GM21447 (cell line): ENCODE data around the gene DTX3L.
A peak's percentile ranks its signal among the peaks of the same experiment; 100 is the strongest.

Experiments
- ATAC-seq: cut with Tn5 transposase; IDR thresholded peaks from one replicate; pipeline ENCODE4 v1.9.1; 2021; ENCODE audit not compliant: unreplicated experiment

Gene DTX3L

DNA sequence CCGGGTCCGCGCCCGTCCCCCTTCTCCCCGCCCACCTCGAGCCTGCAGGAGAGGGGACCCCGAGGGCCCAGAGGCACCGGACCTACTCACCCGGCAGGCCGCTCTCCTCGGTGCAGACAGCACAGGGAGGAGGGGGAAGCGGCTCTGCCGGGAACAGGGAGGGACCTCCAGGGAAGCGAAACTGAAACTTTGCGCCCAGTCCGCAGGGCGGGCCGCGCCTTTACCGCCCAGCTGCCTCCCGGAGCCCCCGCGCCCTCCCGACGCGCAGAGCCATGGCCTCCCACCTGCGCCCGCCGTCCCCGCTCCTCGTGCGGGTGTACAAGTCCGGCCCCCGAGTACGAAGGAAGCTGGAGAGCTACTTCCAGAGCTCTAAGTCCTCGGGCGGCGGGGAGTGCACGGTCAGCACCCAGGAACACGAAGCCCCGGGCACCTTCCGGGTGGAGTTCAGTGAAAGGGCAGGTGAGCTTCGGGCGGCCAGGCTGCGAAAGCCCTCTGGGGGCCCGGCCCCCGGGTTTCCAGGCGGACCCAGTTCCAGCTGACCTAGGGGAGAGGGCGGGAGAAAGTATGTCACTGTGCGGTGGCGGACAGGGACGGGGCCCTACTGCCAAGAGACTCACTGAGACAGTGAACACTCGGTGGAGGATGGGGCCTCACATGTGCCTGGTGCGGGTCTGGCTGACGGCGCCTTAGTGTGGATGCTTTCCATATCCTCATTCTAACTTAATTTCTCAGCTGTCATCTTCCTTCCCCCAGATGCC, at the start of gene DTX3L, which contains the start of gene PARP9:
Gene DTX3L (plus strand): TSS at position 184 of the 758 bp plus-strand sequence. CDS start 89 bp downstream, at position 273.
Gene PARP9 (minus strand): TSS at position 146 of the 758 bp plus-strand sequence. CDS start 4,680 bp downstream, outside the sequence.
- ATAC-seq: peak; percentile 77

DNA sequence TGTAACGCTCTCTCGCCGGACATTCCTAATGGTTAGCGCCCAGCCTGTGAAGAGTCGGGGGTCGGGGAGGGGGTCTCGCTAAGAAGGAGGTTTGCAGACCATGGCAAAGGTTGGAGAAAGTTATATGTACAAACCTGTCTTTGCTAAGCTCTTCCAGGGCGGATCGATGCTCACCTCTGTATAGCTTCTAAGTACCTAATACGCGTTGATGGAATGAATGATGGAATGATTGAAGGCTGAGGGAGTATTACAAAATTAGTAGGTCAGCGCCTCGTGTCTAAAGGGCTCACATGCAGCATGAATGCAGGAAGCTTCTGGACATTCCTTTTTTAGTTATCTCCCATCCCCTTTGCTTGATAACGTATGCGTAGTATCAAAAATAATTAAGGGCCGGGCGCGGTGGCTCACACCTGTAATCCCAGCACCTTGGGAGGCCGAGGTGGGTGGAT, 49.1 kb upstream of the DTX3L start:
- no peak for ATAC-seq

DNA sequence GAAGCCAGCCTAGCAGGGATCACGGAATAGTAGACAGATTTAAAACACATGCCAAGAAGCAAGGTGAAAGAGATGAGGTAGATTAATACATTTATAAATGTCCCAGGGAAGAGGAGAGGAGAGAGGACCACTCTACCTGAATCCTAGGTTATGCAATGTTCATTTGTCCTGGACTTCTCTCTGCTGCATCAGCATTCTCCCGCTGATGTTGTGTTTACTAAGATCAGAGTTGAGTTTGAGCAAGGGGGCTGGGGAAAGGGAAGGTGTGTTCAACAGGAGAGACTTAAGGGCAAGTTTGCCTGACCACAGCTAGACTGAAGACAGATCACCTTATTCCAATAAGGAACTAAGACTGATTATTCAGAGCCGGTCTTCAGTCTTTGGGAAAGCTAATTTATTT, 48.3 kb upstream of the DTX3L start:
- no peak for ATAC-seq

DNA sequence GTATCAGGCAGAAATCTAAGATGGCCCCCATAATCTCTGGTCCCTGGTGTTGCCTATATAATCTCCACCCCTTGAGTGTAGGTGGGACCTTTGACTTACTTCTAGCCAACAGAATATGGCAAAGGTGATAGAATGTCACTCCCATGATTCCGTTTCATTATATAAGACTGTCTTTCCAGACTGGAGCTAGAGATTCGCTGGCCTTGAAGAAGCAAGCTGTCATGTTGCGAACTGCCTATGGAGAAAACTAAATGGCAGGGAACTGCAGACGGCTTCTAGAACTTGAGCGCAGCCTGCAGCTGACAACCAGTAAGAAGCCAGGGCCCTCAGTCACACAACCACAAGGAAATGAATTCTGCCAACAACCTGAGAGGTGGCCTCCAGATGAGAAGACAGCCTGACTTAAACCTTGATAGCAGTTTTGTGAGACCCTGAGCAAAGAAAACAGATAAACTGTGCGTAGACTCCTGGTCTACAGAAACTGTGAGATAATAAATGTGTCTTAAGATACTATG, 47.2 kb upstream of the DTX3L start:
- ATAC-seq: no peak

DNA sequence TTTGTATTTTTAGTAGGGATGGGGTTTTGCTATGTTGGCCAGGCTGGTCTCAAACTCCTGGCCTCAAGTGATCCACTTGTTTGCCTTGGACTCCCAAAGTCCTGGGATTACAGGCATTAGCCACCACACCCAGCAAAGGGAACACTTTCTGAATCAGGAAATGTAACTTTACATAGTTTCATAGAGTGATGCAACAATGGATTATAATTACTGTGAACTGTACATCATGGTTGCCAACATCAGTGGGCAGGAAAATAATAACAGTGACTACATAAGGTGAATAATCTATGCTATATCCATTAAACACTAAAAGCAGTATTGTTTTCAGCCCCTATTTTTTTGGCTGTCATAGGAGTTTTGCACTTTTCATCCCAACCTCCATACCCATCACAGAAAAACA, 44.4 kb upstream of the DTX3L start:
- no peak for ATAC-seq

DNA sequence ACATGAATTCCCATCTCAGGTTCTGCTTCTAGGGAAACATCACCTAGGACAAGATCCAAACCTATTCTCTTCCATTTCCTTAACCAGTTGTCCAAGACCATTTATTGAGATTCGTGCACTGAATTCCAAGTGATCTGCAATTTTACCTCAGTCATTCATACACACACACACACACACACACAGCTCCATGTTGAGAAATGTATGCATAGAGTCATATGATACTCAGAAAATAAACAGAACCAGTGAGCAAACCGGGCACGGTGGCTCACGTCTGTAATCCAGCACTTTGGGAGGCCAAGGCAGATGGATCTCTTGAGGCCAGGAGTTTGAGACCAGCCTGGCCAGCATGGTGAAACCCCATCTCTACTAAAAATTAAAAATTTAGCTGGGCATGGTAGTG, 43.3 kb upstream of the DTX3L start:
- ATAC-seq: no peak

DNA sequence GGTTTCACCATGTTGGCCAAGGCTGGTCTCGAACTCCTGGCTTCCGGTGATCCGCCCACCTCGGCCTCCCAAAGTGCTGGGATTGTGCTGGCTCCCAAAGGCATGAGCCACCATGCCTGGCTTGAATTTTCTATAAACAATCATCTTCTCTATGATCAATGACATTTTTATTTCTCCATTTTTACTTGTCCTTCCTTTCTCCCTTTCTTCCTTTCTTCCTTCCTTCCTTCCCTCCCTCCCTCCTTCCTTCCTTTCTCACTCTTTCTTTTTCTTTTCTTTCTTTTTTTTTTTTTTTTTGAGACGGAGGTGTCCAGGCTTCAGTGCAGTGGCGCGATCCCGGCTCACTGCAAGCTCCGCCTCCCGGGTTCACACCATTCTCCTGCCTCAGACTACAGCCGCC, 40.8 kb upstream of the DTX3L start:
- ATAC-seq: no peak

DNA sequence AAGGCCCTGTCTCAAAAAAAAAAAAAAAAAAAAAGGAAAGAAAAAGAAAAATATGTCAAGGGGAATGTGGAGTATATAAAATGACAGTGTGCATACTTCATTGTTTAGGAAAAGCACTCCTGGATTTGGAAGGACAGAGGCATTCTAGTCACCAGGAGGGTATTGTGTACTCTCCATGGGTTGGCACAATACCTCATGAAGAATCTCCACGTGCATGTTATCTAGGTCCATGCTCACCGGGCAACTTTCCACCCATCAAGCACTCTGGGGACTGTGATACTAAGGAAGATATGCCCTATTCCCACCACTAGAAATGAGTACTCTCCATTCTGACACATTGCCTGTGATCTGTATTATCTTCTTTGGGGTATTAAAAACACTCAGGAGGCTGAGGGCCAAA, 34.0 kb upstream of the DTX3L start:
- ATAC-seq: no peak

DNA sequence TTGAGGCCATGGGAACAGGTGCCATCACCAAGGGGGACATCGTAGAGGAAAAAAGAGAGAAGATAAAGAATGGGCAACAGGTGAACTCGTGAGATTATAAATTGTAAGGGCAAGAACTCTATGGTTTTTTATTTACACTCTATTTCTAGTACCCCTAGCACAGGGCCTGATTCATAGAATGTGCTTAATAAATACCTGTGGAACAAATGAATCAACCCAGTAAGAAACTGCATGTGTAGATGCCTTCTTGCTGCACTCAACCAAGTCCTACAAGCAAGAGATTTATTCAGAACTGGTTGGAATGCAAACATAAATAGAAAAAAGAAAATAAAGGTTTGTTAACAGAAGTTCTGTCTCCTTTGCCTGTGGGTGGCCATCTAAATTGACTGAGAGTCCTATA, 30.7 kb upstream of the DTX3L start:
- no peak for ATAC-seq

DNA sequence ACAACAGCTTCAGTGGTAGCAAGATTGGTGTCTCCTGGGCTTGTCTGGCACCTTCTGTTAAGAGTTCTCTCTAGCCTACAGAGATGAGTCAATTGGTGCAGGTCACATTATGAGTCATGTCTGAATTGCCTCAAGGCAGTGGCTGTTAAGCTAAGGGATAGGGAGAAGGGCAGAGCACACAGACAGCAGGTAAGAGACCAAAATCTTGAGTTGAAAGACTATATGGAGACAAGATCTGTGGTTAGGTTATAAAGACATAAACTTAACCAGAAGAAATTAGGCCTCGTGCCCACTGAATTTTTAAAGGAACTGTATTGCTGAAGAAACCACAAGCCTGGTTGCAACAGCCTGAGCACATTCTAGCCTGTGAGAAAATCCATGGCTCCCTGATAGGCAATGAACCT, 30.2 kb upstream of the DTX3L start:
- peak; percentile 99 for ATAC-seq

DNA sequence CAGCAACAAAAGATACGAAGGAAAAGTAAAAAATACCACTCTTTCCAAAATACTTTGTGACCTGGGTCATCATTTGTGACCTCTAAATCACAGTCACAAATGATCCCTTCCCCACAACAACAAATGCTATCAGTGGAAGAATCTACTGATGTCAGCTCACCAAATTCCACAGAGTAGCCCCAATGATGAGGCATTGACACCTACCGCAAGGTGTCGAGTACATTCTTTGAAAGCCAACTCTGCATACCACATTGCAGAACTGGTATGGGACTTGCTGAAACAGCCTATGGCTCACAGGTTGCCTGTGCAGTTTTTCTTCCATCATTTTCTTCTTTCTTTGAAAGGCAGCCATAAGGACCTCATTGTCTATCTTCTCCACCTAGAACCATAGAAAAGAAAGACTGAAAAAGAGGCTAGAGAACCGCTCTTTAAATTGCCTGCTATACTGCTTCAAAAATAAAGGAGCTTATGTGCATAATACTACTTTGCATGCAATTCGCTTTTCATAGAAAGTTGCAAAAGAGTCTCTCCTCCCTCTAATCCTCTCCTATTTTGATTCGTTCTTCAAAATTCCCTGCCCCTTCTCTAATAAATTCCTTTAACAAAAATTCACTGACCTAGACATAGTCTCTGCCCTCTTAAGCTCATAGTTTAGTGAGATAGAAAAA, 28.0 kb upstream of the DTX3L start:
- no peak for ATAC-seq

DNA sequence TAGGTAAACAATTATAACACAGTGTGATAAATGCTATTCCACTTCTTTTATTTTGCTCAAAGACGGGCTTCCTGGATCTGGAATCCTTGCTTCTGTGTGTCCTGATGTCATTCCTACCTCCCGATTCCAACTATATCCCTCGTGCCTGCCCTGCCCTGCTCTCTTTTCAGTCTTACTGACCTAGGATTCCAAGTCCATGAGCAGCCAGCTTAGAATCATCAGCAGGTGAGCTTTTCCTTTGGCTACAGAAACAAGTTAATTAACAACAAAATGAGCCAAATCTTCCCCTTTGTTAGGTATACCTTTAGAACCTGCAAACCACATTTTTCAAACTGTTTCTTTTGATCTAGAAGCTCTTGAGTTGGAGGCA, 27.5 kb upstream of the DTX3L start:
- no peak for ATAC-seq

DNA sequence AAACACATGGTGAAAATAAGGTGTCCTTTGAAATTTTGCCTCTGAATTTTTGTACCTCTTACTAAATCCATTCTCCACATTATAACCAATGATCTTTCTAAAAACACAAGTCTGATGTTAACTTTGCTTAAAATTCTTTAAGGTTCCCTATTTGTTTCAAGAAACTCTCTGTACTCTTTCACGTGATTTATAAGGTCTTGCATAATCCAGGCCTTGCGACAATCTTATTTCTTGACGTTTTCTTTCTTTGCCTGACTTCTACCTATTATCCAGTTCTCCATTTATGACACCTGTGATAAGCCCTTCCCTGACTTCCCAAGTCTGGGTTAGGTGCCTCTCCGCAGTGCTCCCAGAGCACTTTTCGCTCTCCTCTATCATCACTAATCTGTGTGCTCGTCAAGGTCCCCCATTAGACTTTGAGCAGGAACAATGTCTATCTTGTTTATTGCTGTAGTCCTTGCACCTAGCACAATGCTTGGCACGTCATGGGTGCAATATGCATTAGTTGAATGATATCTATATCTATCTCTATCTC, 25.1 kb upstream of the DTX3L start:
- ATAC-seq: no peak

DNA sequence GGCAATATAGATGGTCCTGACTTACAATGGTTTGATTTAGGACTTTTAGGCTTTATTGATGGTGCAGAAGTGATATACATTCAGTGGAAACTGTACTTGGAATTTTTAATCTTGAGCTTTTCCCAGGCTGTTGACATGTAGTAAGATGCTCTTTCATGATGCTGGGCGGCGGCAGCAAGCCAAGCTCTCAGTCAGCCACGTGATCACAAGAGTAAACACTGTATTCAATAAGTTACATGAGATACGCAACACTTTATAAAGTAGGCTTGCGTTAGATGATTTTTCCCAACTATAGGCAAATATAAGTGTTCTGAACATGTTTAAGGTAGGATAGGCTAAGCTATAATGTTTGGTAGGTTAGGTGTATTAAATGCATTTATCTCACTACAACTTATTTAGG, 18.0 kb upstream of the DTX3L start:
- no peak for ATAC-seq

DNA sequence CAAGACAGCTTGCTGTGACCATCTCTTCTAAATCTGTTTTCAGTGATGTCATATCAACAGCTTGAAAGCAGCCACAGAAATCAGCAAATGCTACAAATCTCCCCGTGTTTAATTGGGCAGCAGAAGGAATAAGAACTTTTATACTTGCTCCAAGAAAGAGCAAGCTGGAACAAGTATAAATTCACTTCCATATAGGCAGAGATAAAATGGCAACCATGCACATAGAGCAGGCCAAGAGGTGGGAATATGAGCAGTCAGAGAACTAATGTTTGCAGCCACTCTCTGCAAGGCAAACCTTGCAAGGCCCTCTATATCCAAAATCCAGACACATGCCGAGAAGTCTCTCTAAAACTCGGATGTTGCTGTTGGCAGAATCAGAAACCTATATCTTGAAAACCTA, 16.1 kb upstream of the DTX3L start:
- no peak for ATAC-seq

DNA sequence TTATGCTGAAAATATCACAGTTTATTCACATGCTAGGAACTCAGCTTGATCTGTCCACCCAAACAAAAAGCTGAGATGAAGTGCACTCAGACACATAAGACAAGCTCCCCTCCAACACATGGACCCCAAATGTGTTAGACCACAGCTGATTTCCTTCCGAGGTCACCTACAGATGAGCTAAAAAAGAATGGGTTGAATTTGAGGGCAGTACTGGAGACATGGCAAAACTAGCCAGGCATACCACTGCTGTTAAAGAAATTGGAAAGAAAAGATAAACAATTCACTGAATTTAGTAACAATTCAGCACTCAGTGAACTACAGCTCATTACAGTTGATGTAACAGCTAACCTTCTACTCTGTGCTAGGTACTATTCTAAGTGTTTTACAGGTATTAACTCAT, 15.5 kb upstream of the DTX3L start:
- ATAC-seq: no peak

DNA sequence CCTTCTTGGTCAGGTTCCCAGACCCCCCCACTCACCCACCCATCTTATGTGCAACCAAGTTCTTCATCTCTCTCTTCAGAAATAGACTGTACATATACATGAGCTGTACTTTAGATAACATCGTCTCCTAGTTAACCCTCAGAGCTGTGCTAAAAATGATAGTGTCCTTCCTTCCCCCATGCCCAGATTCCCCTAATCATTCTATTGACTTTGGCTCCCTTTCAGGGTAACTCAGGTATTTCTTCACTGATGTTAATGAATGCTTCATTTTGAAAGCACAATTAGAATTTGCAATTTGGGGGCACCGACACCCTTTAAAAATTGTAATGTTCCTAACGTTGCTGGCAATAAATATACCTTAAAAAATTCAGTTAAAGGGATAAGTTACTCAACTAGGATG, 11.0 kb upstream of the DTX3L start:
- no peak for ATAC-seq

DNA sequence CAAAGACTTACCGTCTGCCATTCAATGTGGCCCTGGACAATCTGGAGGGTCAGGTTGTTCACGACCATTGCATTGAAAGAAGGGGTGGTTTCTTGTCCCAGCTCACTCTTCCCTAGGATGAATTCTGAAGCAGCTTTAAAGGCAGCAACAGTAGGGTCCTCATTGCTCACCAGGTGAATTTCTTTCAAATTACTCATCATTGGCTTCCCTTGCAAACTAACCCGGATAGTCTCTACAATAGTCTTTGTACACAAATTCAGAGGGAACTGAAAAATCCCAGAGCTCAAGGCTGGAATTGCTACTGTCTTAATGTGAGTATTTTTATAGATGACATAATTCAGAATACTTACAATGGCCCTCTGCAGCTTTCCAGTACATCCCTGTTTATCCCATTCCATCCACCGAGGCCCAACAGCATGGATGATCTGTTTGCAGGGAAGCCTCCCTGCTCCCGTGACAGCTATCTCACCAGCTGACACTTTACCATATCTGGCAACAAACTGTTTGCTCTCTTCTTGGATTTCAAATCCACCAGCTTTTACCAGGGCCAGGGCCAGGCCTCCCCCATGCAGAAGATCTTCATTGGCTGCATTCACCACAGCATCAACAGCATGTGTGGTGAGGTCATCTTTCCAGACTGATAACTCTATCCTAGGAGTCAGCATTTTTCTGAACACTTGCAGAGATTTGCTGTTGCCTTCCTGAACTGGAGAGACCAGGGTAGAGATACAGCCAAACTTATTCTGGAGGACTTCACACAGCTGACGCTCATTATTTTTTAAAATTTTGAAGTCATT, 8.7 kb upstream of the DTX3L start:
- no peak for ATAC-seq

DNA sequence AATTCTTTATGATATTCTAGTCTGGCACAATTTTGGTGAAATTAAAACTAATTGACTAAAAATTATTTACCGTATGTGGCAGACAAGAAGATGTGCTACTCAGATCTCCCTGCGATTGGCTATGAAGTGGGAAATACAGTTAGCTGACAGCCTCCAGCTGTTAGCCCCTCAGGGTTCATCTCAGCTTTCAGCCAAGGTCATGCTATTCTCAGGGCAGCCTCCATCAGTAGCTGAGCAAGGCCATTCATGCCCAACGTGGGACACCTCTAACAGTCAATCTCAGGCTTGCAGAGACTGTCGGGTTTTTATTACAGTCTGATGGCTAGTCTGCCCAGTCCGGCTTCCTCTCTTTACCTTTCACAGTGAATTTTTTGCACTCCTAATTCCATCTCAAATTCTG, 6.8 kb upstream of the DTX3L start:
- no peak for ATAC-seq

DNA sequence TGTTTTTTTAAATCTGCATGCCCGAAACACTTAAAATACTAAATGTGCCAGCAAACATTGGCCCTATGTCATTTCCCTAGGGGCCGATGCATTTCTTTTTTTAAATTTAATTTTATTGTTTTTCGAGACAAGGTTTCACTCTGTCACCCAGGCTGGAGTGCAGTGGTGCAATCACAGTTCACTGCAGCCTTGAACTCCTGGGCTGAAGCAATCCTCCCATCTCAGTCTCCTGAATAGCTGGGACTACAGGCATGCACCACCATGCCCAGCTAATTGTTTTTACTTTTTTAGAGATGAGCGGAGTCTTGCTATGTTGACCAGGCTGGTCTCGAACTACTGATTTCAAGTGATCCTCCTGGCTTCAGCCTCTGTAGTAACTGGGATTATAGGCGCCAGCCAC, 5.5 kb upstream of the DTX3L start:
- ATAC-seq: no peak

DNA sequence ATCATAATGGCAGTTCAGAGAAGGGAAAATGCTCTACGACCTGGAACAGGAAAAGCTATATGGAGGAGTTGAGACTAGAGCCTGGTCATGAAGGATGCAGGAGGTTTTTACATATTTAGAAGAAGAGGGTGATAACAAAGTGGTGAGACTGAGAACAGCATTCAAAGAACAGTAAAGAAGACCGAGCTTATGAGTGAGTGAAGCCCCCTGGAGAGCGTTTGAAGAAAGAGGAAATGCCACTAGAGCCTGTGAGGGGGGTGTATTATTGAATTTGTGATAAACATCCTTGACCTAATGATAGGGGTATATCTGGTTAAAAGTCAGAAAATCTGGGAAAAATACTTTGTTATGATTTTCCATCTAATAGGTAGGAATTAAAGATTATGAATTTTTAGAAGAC, 4.2 kb upstream of the DTX3L start:
- ATAC-seq: no peak
